HG02571 (cell line): Measurements from ENCODE around the gene SPEM3.

Experiments used
- ATAC-seq: cut with Tn5 transposase; IDR thresholded peaks from one replicate; pipeline ENCODE4 v1.9.1; 2021; ENCODE audit warnings: mild to moderate bottlenecking, moderate library complexity; ENCODE audit not compliant: unreplicated experiment

SPEM3 gene

DNA sequence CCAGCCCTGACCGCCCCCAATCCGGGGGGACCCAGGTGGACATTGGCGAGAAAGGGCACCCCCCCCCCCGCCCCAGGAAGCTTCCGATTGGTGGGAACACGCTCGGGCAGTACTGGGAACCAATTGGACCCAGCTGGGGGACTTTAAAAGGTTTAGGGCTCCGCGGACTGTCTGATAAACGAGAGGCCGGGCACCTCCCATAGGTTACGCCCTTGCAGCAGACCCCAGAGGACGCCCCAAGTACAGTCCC is 25.0 kb upstream of the SPEM3 start:
- peak; percentile 3 for ATAC-seq

DNA sequence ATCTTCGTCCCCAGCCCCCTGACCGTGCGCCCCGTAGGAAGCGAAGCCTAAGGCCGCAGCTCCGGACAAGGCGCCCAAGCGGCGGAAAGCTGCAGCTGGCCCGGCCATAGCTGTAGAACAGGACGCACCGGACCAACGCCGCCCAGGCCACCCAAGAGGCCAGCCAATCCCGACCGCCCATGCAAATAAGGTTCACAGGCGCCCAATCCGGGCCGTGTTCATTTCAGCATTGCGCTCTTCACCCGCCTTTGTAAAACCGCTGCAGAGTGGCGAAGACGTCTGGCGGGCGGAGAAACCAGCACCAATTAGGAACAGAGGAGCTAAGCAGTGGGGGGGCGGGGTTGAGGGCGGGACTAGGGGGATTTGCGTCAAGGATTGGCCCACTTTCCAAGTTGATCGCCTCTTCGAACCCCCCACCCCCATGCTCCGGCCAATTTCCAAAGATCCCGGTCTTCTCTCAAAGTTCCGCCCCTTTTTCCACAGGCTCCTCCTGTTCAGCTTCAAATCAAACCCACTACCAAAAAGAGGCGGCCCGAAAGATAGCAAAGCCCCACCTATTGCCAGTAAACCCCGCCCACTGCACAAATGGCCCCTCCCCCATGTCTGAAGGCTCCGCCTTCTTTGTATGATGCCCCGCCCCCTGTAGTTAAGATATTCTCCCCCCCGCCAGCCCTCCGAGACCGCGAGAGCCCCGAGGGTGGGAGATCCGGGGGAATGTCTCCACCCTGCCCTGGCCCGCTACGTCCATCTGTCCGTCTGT is 24.5 kb upstream of the SPEM3 start, which contains the start of gene TMEM256:
TSS of gene TMEM256 (minus strand) at position 121 of the 760 bp plus-strand sequence. CDS start at position 108, 13 bp downstream.
- ATAC-seq = peak; percentile 92

DNA sequence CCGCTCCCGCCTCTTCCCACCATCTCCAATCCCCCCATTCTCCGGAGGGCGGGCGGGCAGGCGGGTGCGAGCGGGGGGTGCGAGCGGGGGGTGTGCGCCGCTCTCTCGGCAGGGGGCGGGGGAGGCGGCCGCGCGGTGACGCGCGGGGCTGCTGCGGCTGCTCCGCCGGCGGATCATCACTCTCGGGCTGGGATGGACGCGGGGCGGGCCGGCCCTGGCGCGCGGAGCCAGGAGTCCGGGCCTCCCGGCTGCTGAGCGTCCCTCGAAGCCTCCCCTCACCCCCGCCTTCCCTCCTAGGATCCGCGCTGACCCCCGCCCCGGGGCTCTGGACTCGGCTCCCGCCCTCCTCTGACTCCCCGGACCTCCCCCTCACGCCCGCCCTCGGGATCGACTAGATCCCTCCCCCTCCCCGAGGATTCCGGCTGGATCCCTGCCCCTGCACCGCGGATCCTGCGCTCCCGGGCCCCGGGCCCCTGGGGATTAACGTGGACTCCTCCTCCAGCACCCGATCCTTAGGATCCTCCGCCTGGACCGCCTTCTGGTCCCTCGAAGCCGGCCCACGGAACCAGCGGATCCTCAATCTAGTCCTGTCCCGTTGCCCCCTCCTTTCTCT is 23.8 kb upstream of the SPEM3 start:
- ATAC-seq = no peak

- no peak for ATAC-seq
Observed at GRCh38 chr17:7405350-7406234, 23.1 kb upstream of the SPEM3 start.

DNA sequence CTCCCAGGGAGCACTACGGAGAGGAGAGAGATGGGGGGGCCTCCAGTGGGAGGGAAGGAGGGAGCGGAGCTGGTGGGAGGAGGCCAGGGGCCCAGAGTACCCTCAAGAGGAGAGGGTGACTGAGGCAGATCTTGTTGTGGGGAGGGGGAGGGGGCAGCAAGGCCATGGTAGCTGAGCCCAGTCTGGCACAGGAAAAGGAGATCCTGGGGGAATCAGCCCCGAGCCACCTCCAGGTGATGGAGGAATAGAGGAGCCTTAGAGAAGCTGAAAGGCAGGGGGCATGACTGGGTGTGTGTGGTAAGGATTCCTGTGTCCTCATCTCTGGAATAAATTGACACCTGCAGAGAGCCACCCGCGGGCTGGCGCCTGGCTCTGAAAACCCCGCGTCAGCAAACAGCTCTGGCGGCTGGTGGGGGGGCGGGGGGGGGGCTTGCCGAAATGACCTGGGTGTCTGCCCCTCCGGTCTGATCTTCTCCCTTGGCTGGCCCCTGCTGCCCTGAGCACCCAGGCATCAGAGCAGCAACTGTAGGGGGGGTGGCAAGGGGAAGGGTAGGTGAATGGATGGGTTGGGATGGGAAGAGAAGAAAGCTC is 22.3 kb upstream of the SPEM3 start:
- no peak for ATAC-seq

DNA sequence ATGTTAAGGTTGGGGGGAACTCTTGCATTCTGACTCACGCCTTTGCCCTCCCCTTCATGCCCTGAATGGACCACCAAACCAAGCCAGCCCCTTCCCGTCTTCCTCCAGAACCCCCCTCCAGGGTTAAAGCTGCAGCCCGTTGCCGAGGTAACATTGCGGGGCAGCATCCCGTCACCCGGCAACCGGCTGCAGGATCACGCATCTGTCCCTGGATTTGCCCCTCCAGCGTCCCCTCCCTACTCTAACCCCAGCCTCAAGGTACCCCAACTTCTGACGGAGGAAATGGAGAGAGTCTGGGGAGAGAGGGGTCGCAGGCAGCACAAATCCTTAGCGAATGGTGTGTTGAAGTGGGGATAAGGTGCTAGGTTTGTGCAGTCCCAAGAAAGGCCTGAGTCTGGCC is 21.6 kb upstream of the SPEM3 start:
- no peak for ATAC-seq

- no peak for ATAC-seq
Observed at GRCh38 chr17:7407485-7408251, 21.0 kb upstream of the SPEM3 start, which contains the start of gene NLGN2. TSS of gene NLGN2 (plus strand) at chr17:7407845. CDS start at chr17:7408256, 411 bp downstream.

DNA sequence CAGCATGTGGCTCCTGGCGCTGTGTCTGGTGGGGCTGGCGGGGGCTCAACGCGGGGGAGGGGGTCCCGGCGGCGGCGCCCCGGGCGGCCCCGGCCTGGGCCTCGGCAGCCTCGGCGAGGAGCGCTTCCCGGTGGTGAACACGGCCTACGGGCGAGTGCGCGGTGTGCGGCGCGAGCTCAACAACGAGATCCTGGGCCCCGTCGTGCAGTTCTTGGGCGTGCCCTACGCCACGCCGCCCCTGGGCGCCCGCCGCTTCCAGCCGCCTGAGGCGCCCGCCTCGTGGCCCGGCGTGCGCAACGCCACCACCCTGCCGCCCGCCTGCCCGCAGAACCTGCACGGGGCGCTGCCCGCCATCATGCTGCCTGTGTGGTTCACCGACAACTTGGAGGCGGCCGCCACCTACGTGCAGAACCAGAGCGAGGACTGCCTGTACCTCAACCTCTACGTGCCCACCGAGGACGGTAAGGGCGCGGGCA is 20.4 kb upstream of the SPEM3 start:
- no peak for ATAC-seq

GRCh38 chr17:7408863-7409262 is 19.8 kb upstream of the SPEM3 start:
- no peak for ATAC-seq

GRCh38 chr17:7409716-7410115 is 18.9 kb upstream of the SPEM3 start:
- no peak for ATAC-seq

- no peak for ATAC-seq
Observed at GRCh38 chr17:7410634-7411426, 17.8 kb upstream of the SPEM3 start.

DNA sequence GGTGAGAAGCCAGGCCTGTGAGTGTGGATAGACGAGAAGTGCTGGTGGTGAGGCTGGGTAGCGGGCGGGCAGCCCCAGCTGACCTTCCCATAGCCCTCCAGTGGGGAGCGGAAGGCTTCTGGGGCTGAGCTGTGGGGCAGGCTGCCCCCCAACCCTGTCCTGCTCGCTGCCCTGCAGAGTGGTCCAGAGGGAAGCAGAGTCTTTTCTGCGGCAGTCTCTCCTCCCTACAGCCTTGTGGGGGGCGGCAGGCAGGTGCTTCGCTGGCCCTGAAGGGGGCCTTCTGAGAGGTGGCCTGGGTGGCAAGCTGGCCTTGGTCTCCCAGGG is 17.3 kb upstream of the SPEM3 start:
- ATAC-seq = no peak

GRCh38 chr17:7413346-7413985 is 15.2 kb upstream of the SPEM3 start:
- ATAC-seq = no peak

GRCh38 chr17:7414837-7415236 is 13.8 kb upstream of the SPEM3 start:
- ATAC-seq = no peak

GRCh38 chr17:7415784-7416183 is 12.9 kb upstream of the SPEM3 start:
- no peak for ATAC-seq

- ATAC-seq = no peak
Observed at GRCh38 chr17:7416323-7416722, 12.3 kb upstream of the SPEM3 start.

DNA sequence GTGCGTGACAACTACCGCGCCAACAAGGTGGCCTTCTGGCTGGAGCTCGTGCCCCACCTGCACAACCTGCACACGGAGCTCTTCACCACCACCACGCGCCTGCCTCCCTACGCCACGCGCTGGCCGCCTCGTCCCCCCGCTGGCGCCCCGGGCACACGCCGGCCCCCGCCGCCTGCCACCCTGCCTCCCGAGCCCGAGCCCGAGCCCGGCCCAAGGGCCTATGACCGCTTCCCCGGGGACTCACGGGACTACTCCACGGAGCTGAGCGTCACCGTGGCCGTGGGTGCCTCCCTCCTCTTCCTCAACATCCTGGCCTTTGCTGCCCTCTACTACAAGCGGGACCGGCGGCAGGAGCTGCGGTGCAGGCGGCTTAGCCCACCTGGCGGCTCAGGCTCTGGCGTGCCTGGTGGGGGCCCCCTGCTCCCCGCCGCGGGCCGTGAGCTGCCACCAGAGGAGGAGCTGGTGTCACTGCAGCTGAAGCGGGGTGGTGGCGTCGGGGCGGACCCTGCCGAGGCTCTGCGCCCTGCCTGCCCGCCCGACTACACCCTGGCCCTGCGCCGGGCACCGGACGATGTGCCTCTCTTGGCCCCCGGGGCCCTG is 11.5 kb upstream of the SPEM3 start:
- no peak for ATAC-seq

- no peak for ATAC-seq
Observed at GRCh38 chr17:7418472-7419152, 10.0 kb upstream of the SPEM3 start.
